ENCODE data around the gene CYB5RL. TPM values are rescaled to one million over a fixed set of nuclear protein-coding genes. Genes with fewer than 3 reads are reported as not detected.

Gene CYB5RL
- total RNA-seq, 4 donors from 2014 or later: 2.2 to 4.1 (median 3.0) TPM

GRCh38 chr1:54163051-54163450, 36.8 kb downstream of the CYB5RL start:
- Histone ChIP-seq H3K36me3 (no peaks in the 10 kb centered on the region), H3K9me3 (no peaks in the 10 kb centered on the region), H3K27me3 (no peaks in the 10 kb centered on the region), H3K27ac (no peak overlapping the region), H3K4me1 (no peaks in the 10 kb centered on the region), H3K4me3 (no peak overlapping the region)
- WGBS, 2 donors (ENCODE audit: low coverage in 1 of 2): 60% methylated on average over 1 of the region's 3 CpGs; no CpG with 5 or more reads in 1 of the 2 donors
- ATAC-seq: no peak
- TF ChIP-seq POLR2AphosphoS5 (IDR thresholded peaks at IDR 0.05) (no peak), POLR2A (IDR thresholded peaks at IDR 0.05) (no peak), EP300 (IDR thresholded peaks at IDR 0.05) (no peak)
- TF ChIP-seq, protein P1, sequence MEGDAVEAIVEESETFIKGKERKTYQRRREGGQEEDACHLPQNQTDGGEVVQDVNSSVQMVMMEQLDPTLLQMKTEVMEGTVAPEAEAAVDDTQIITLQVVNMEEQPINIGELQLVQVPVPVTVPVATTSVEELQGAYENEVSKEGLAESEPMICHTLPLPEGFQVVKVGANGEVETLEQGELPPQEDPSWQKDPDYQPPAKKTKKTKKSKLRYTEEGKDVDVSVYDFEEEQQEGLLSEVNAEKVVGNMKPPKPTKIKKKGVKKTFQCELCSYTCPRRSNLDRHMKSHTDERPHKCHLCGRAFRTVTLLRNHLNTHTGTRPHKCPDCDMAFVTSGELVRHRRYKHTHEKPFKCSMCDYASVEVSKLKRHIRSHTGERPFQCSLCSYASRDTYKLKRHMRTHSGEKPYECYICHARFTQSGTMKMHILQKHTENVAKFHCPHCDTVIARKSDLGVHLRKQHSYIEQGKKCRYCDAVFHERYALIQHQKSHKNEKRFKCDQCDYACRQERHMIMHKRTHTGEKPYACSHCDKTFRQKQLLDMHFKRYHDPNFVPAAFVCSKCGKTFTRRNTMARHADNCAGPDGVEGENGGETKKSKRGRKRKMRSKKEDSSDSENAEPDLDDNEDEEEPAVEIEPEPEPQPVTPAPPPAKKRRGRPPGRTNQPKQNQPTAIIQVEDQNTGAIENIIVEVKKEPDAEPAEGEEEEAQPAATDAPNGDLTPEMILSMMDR (IDR thresholded peaks at IDR 0.05): no peak

DNA sequence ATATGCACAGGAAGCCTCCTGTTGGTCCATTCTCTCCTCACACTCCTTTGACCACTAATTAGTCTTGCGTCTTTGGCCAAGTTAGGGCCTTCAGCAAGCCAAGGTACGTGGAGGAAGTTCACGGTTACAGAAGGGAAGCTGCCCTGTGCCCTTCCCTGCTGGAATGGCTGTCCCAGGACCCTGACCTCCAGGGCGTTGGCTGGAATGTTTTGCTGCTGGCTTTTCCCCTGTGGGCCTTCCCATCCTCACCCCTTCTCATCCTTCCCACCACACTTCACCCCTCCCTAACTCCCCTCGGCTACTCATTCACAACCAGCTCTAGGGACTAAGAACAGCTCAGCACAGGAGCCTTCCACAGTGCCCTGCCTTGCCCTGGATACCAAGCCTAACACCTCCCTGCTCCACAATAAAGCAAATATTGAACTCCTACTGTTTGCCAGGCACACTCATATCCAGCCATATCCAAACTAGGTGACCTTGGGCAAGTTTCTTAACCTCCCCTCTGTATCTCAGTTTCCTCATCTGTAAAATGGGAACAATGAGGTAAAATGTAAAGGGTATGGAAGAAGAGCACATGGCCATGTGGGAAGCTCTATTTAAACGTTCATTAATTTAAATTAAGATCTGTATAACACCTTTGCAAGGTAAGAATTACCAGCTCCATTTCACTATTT, 38.2 kb downstream of the CYB5RL start:
- no peak overlapping the region for H3K27ac ChIP-seq
- no peaks in the 10 kb centered on the region for H3K27me3 ChIP-seq
- no peak overlapping the region for H3K4me3 ChIP-seq
- no peaks in the 10 kb centered on the region for H3K36me3 ChIP-seq
- H3K9me3 ChIP-seq: no peaks in the 10 kb centered on the region
- 67 to 69% methylated on average over 3 to 6 of the region's 6 CpGs for WGBS, 2 donors (ENCODE audit: low coverage in 1 of 2)
- ATAC-seq: peak; percentile 29
- TF ChIP-seq POLR2AphosphoS5 (IDR thresholded peaks at IDR 0.05): no peak
- no peak for TF ChIP-seq POLR2A (IDR thresholded peaks at IDR 0.05)
- TF ChIP-seq, protein P1 (IDR thresholded peaks at IDR 0.05): no peak
- TF ChIP-seq EP300 (IDR thresholded peaks at IDR 0.05): no peak
- H3K4me1 ChIP-seq: no peaks in the 10 kb centered on the region

GRCh38 chr1:54160351-54160750, 39.5 kb downstream of the CYB5RL start:
- TF ChIP-seq EP300 (IDR thresholded peaks at IDR 0.05) (no peak), POLR2A (IDR thresholded peaks at IDR 0.05) (no peak), POLR2AphosphoS5 (IDR thresholded peaks at IDR 0.05) (no peak)
- TF ChIP-seq, protein P1 (IDR thresholded peaks at IDR 0.05): no peak
- Histone ChIP-seq H3K4me3 (no peak overlapping the region), H3K27ac (no peak overlapping the region), H3K36me3 (no peaks in the 10 kb centered on the region), H3K27me3 (no peaks in the 10 kb centered on the region), H3K4me1 (no peaks in the 10 kb centered on the region), H3K9me3 (no peaks in the 10 kb centered on the region)
- 33 to 58% methylated on average over 2 to 3 of the region's 3 CpGs for WGBS, 2 donors (ENCODE audit: low coverage in 1 of 2)
- no peak for ATAC-seq

- H3K27me3 ChIP-seq: no peaks in the 10 kb centered on the region
- no peaks in the 10 kb centered on the region for H3K36me3 ChIP-seq
Observed at GRCh38 chr1:54159733-54160316, 40.0 kb downstream of the CYB5RL start.

More at GRCh38 chr1:54159733-54160316, 40.0 kb downstream of the CYB5RL start:
- no peaks in the 10 kb centered on the region for H3K4me1 ChIP-seq
- no peak for ATAC-seq
- 60% methylated on average over 1 of the region's 4 CpGs; no CpG with 5 or more reads in 1 of the 2 donors for WGBS, 2 donors (ENCODE audit: low coverage in 1 of 2)
- no peak for TF ChIP-seq POLR2A (IDR thresholded peaks at IDR 0.05)
- TF ChIP-seq EP300 (IDR thresholded peaks at IDR 0.05): no peak
- TF ChIP-seq, protein P1 (IDR thresholded peaks at IDR 0.05): no peak
- no peak for TF ChIP-seq POLR2AphosphoS5 (IDR thresholded peaks at IDR 0.05)
- no peaks in the 10 kb centered on the region for H3K9me3 ChIP-seq
- H3K27ac ChIP-seq: no peak overlapping the region
- H3K4me3 ChIP-seq: no peak overlapping the region
